GM18907 (cell line): ENCODE data around the gene FNDC10.
"Not testable (repeated sequence)": the region's sequence is repeated elsewhere in the genome, so short reads cannot be mapped to it uniquely, and the experiment has no call there.

Experiments
- ATAC-seq: cut with Tn5 transposase; IDR thresholded peaks from one replicate; pipeline ENCODE4 v1.9.1; 2021; ENCODE audit warnings: mild to moderate bottlenecking, moderate library complexity; ENCODE audit not compliant: unreplicated experiment

The FNDC10 gene

DNA sequence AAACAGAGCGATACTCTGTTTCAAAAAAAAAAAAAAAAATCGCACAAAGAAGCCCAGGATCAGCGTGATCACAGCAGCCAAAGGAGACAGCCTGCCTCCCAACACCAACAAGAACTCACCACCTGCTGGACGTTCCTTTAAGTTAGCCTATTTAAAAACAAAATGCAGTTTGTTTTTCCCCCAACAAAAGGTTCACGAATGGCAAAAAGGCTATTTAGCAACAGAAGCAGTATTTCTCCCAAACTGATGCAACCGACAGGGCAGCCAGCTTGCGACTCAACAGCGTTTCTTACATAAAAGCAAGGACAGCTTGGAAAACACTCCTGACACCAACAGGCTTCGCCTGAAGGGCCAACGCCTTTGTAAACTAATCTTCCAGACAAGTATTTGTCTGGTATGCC, 32.0 kb downstream of the FNDC10 start:
- ATAC-seq: no peak

DNA sequence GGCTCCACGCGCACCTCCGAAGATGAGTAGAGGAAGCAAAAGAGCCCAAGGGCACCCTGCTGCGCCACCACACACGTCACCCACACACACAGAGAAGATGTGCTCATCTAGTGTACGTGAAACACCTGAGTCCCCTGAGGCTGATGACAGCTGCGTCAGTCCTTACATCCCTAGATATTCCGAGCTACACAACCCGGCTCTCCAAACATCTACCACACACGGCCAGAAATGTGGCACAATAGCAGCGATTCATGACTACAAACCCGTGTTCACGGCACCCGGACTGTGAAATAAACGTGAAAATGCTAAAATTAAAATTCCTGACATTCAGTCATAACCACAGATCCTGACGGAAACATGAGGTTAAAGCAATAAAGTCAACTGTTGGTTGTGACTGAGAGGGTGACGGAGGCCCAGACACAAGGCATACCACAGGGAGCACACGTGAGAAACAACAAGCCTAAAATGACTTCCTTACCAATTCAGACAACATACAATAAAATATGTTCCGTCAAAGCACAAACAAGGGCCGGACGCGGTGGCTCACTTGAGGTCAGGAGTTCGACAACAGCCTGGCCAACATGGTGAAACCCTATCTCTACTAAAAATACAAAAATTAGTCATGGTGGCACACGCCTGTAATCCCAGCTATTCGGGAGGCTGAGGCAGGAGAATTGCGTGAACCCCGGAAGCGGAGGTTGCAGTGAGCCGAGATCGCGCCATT, 32.6 kb downstream of the FNDC10 start:
- no peak for ATAC-seq

DNA sequence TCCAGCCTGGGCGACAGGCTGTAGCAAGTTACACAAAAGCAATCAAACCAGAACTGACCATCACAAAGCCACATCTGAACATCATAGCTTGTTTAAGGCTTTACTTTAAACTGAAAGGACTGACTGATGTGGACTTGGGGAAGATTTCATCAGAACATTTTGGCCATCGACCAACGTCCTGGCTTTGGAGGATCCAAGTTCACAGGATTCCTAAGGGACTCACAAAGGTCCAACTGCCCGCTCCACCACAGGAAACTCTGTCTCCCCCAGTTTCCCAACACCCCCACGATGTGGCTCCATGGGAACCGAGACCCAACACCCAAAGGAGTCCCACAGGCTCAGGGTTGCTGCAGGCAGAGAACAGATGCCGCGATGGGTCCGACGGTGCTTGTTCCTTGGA, 34.6 kb downstream of the FNDC10 start:
- no peak for ATAC-seq

DNA sequence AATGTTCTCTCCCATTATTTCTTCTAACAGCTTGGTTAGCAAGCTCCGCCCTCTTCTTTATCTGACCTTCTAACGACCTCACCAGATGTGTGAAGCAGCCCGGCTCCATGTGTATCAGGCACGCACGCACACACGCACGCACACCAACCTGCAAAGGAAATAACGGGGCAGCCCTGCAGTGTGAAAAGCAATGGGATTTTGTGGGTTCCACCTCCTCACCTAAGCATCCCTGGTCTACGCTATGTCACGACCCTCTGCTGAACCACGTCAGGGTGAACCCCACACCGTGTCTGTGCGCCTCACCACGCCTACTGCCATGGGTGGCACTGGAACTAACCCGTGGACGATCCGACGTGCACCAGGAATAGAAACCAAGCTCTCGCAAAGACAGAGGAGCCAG, 35.7 kb downstream of the FNDC10 start:
- ATAC-seq: no peak

DNA sequence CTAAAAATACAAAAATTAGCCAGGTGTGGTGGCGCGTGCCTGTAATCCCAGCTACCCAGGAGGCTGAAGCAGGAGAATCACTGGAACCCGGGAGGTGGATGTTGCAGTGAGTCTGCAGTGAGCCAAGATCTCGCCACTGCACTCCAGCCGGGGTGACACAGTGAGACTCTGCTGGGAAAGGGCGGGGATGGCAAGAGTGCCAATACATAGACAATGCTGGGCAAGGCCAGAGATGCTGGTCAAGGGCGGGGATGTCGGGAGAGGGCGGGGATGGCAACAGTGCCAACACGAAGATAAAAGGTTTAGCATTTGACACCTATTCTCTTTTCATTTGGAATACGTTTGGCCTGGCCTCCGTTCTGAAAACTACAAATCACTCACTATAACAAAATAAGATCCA, 36.2 kb downstream of the FNDC10 start:
- ATAC-seq: no peak

DNA sequence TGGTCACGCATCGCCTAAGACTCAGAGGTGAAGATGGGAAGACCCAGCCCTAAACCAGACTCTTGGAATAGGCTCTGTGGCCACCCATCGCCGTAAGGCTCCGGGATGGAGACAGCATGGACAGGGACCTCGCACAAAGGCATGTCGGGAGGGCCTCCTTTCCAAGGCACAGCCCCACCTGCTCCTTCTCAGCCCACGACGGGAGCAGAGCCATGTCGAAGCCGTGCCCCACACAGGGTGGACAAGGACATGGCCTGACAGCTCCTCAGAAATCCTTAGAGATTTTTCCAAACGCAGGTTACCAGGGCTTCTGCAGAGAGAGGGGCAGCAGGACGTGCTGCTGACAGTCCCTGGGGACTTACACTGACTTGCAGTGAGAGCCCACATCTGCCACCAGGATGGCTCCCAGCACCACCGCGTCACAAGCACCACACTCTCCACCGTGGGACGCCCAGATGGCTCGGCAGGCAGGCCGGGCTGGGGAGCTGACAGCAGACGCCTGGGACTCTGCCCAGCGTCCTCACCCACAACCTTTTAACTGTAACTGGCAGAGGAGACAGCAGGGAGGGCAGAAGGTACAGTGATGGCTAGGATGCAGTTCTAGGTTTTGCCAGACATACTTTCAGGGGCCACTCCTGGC, 37.3 kb downstream of the FNDC10 start:
- ATAC-seq: no peak

DNA sequence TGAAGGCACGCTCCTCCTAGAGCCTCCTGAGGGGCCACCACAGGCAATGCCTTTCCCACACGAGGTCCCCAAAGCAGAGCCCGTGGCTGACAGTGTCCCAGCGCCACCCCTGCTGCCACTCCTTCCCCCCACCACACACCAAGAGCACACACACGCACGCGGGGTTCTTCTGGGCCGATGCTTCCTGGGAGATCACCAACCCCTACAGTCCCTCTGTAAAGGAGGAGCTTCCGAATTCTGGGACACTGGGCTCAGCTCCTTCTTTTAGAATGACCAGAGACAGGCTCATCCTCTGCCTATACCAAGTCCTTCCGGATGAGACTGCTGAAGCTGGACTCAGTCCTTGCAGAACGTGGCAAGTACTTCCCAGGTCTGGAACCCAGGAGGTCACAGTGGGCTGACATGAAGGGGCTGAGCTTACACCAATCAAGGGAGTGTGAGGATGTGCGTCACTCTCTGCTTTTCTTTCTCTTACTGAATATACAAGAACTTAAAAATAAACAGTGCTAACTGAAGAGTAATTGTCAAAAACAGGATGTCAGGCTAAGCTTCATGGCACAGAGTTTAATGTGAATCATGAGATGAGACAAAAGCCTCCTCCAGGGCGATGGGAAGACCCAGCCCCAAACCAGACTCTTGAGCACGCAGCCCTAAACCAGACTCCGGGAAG, 38.0 kb downstream of the FNDC10 start:
- no peak for ATAC-seq

DNA sequence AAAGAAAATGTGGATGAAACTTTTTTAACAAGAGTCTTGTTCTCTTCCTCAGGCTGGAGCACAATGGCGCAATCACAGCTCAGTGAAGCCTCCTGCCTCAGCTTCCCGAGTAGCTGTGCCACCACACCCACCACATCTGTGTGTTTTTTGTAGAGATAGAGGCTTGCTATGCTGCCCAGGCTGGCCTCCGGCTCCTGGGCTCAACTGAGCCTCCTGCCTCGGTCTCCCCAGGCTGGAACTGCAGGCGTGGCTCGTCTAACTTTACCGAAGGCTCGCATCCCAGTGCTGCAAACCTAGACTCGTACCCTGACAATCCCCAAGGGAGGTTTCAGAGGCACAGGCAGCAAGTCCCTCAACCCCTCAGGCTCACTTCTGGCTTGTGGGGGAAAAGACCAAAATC, 39.8 kb downstream of the FNDC10 start:
- ATAC-seq: no peak

DNA sequence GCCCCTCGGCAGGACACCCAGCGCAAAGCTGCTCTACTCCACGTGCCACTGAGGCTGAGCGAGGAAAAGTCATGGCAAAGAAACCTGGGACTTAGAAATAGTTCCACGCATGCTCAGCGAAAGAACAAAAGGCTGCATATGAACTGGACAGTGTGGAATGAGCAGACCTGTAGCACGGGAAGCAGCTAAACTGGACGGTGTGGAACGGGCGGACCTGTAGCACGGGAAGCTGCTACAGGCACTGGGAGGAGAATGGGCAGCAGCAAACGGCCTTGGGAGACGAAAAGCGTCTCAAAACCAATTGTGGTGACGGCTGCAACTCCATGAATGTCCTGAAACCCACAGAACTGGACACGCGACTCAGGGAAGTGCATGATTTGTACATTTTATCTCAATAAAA, 40.9 kb downstream of the FNDC10 start:
- ATAC-seq: no peak

DNA sequence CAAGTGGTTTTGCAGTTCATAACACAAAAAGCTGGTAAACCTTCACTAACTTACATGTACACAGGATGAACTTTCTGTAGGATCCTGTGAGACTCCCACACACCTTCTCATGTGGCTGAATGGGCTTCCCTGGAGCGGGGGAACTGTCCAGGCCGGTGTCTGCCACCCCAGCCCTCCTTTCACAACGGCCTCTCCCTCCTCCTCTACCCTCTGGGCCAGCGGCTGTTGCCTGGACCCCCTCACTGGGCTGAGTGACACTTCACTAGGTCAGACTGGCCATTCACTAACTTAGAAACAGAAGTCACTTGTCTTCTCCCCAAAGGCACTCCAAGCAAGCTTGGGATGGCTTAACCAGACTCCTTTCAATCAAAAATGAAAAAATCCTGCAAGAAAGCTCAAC, 41.3 kb downstream of the FNDC10 start:
- ATAC-seq: no peak

DNA sequence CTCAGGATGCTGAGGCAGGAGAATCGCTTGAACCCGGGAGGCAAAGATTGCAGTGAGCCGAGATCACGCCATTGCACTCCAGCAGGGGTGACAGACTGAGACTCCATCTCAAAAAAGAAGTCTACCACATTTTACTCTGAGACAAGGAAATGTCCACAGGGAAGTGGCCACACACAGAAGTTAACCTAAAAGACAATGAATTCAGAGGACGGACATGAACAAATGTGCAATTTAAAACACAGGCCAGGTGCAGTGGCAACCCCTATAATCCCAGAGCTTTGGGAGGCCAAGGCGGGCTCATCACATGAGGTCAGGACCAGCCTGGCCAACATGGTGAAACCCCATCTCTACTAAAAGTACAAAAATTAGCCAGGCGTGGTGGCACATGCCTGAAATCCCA, 42.2 kb downstream of the FNDC10 start:
- not testable (repeated sequence) for ATAC-seq

DNA sequence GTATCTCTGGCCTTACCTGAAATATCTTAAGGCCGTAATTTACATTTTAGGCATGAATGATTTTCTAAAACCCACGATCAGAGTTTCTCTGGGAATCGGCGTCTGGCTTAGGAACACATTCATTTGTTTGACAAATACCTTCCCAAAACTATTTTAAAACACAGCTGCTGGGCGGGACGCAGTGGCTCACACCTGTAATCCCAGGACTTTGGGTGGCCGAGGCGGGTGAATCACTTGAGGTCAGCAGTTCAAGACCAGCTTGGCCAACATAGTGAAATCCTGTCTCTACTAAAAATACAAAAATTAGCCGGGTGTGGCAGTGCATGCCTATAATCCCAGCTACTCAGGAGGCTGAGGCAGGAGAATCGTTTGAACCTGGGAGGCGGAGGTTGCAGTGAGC, 43.0 kb downstream of the FNDC10 start:
- not testable (repeated sequence) for ATAC-seq

DNA sequence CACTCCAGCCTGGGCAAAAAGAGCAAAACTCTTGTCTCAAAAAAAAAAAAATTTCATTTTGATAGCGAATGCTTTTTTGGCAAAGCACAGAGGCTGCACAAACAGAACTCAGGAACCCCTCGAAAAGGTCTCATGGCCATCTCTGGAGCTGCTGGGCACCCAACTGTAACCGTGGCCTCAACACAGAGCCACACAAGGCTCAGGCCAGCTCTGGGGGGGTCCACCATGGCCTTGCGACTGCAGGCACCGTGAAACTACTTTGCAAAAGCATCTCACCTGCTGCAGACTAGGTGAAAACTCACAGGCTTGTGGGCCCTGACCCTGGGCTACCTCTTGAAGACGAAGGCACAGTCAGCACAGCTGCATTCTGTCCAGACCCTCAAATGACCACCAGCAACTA, 43.4 kb downstream of the FNDC10 start:
- ATAC-seq: no peak

DNA sequence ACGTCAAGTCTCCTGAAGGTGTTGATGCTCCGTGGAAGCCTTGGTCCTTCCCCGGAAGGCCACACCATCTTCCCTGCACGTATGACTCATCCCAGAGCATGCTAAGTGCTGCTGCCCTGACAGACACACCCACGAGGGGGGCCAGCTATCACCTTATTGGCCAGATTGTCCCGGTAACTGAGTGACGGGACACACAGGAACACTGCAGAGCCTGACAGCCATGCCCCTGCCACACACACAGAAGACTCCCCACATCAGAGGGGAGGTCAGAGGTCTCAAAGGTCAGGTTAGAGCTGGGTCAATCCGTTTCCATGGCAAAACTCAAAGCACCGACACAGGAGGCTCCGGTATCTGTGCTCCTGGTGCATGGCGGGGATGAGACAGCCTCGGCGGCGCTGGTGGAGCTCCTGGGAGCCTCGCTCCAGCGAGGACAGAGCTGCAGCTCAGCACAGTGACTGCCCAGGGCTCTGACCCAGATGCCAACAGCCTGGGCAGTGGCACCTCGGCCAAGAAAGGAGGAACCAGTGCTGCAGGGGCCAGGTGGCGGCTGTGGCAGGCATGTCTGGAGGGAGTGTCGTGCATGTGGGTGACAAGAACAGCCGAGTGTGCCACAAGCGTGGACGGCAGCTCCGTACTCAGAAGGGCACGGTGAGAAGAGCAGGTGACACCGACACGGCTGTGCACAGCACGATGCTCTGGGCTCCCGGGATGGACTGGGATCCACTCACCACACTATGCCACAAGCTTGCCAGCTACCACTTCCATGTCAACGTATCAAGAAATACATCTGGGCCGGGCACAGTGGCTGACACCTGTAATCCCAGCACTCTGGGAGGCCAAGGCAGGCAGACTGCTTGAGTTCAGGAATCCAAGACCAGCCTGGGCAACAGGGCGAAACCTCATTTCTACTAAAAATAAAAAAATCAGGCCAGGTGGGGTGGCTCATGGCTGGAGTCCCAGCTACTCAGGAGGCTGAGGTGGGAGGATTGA, 44.7 kb downstream of the FNDC10 start:
- no peak for ATAC-seq

DNA sequence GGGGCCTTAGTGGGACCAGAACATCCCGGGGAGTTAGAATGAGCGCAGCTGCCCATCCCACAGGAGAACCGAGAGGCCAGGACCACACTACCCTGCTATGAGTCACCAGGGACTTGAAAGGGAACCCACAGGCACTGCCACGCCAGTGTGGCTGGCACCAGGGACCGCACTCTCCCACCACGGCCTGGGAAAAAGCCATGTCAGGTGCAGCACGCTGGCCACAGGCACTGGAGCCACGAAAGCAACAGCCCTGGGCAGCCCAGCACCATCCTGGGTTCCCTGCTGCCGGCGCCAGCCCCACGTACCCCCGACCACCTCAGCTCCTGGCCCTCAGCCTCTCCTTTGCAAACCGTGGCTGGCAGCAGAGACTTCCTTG, 45.4 kb downstream of the FNDC10 start:
- no peak for ATAC-seq

DNA sequence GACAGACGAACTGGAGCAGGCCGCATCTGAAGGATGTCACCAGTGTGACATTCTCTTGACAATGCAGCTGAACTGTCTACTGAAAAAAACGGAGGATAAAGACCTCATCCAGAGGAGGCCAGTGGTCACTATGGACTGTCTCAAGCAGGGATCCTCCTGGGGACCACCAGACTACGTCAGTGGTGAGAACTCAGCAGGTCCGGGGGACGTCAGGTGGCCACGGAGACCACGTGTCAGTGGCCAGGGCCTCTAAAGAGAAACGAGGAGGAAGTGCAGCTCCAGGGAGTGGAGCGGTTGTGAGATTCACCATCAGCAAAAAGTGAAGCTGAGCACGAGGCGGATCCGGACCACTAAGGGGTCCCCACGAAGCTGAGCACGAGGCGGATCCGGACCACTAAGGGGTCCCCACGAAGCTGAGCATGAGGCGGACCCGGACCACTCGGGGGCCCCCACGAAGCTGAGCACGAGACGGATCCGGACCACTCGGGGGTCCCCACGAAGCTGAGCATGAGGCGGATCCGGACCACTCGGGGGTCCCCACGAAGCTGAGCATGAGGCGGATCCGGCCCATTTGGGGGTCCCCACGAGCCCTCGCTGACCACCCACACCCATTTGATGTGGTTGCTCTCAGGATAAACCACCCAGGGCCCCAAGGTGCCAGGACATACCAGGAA, 46.0 kb downstream of the FNDC10 start:
- no peak for ATAC-seq

DNA sequence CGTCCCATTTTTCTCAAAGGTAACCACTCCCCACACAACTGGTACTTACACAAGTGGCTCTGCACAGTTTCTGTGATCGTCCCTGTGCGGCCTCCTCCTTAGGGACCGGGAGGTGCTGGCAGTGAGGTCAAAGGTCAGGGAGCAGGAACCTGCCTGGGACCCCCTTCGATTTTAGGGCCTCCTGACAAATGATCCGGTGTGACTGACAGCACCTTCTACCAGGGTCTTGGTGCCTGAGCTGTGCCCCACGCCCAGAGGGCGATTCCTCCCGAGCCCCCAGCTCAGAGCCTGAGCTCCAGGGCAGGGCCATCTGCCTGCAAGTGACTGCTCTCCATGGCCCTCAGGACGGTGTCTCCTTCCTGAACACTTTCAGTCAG, 47.7 kb downstream of the FNDC10 start:
- ATAC-seq: no peak

DNA sequence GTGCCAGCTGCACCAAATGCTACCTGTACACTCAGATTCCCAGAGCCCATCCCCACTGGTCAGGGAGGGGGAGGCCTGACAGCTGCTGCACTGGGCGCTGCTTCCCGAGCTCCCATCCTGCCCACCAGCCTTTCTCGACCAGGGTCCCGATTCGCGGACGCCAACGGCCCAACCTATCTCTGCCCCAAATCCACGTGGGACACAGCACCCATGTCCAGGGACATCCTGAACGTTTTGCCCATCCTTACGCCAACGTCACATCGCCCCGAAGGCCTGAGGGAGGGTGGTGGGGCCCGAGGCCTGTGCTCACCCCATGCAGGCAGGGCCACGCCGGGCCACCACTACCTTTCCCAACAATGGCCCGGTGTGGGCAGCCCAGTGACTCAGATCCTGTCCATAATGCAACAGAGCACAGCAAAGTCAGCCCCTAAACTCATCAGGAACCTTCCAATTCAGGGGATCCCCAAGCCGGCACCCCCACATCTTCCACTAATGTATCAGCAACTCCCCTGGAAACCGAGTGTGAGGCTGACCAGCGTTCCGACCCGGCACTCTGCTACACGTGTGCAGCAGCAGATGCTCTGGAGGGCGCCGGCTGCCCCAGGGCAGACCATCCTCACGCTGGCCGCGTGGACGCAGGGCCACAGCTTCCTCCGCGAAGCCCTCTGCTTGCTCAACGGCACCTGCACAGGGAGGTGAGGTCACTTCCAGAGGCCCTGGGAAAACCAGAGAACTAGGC, 48.2 kb downstream of the FNDC10 start:
- ATAC-seq: no peak

DNA sequence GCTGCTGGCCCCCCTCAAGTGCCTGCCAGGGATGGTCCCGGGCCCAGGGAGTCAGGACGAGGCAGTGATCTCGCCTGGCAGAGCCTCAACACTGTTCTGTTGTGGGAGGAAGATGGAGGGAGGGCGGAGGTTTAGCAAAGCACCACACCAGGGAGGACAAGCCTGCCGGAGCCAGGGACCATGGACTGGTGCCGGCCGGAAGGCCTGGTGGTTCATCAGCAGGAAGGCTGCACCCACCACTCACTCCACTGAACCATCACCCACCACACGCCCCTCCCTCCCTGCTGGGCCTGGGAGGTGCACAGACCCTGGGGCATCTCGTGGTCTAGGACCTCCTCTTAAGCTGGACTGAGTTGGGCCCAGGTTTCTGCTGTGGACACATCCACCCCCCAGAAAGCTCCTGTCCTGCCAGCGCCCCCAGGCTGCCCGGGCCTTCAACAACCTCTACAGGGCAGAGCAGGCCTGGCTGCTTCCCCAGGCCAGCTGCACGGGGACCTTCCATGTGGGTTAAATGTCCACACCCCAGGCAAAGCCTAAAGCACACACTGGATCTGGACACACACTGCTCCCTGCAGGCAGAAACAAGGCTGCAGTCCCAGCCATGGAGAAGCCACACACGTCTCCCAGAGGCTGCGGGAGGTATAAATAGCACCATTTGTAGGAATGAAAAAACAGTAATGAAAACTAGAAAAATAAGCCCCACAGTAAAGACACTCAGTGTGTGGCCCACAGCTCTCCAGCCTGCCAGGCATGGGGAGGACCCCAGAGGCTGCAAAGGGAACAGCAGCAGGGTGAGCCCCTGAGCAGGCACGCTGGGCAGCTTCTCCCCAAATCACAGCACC, 49.1 kb downstream of the FNDC10 start:
- ATAC-seq: no peak
